ENCODE measurements around the gene BPIFB4.
"Not testable (repeated sequence)": the region's sequence is repeated elsewhere in the genome, so short reads cannot be mapped to it uniquely, and the experiment has no call there.

The BPIFB4 gene

DNA sequence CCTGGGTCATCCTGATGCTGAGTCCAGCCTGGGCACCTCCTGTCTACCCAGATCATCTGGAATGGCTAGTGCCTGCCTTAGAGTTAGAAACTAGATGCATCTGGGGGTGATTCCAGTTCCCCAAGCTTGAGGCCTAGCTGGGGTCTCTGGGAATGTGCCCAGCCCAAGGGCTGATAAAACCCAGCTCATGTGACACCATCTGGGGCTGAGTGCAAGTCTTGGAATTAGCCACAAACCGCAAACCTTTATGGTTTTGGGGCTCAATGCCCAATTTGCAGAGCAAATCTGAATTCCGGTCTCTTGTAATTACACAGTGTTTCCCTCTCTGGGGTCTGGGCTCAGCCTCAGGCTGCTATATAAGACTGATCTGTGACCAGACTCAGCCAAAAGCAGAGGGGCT is at the start of gene BPIFB4:
BPIFB4 (plus strand) TSS at position 385 of the 400 bp plus-strand sequence. CDS start 1,884 bp downstream, outside the sequence.
- no peak for FAIRE-seq

DNA sequence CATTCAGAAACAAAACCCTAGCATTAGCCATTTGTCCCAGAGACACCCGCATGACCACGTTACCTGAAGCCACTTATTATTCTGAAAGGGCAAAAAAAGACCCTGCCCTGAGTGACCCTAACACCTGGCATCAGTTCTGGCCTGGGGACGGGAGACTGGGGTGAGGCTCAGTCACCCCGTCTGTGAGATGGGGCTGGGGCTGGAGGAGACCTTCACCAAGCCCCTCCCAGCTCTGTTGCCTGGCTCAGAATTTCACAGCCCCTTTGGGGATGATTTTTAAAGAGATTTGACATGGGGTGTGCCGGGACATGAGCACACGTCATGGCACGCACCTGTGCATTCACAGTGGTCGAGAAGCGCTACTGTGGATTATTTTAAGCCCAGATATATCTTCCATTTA is 49.4 kb upstream of the BPIFB4 start:
- FAIRE-seq = no peak

DNA sequence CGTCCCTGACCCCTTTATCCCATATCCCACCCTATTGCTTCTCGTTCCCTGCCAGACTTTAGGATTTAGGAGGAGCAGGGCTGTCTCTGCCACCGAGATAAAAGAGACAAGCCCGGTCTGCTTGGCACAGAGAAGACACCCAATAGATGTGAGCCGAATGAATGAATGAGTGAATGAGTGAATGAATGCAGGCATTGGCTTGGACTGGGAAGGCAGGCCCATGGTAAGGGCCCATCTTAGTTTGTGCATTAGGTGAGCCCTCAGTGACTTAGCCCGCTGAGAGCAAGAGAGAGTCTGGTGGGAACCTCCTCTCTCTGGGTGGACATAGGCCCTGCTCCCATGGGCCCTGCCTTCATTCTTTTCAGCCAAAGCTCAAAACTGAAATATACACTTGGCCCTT is 48.9 kb upstream of the BPIFB4 start:
- FAIRE-seq = no peak

DNA sequence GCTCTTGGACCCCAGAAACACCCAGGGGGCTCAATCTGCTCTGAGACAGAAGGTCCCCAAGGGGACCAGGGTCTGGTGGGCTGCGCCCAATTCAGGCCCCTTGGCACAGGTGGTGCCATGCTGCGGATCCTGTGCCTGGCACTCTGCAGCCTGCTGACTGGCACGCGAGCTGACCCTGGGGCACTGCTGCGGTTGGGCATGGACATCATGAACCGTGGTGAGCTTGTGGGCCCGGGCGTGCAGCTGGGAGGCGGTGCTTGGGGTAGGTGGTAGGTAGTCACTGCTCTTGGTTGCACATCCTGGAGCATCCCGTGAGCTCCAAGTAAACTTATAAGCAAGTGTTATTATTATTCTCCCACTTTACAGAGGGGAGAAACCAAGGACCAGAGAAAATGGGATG is 47.9 kb upstream of the BPIFB4 start, which contains the start of gene BPIFB6:
BPIFB6 (plus strand) TSS at position 118 of the 400 bp plus-strand sequence; CDS start at position 118, 0 bp downstream.
- no peak for FAIRE-seq

- FAIRE-seq = no peak
Observed at GRCh38 chr20:33032555-33032954, 46.9 kb upstream of the BPIFB4 start.

DNA sequence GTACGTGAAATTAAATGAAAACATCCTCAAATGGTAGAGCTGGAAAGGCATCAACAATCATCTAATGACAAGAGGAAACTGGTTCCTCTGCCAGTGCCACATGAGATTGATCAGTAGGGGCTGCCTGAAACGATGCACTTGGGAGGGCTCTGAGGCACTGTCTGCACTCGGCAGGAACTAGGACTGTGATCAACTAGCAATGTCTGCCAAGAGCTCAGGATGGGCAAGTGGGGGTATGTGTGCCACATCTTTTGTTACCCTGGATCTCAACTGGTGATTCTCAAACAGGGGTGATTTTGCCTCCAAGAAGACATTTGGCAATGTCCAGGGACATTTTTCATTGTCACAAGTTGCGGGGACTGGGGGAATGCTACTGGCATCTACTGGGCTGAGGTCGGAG is 46.1 kb upstream of the BPIFB4 start:
- no peak for FAIRE-seq

DNA sequence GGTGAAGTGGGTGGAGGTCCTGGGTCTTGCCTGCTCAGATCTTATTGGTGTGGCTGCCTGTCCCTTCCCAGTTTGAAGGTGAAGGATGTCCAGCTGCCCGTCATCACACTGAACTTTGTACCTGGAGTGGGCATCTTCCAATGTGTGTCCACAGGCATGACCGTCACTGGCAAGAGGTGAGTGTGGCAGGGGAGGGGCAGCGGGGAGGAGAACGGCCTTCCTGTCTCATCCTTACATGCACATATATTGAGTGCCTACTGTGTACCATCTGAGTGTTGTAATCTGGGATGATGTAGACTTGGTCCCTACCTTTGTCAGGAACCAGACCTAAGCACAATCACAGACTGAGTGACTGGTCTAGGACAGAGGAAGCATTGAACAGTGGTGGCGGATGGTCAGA is 45.3 kb upstream of the BPIFB4 start:
- FAIRE-seq = no peak

- FAIRE-seq = no peak
Observed at GRCh38 chr20:33034901-33035492, 44.4 kb upstream of the BPIFB4 start.

DNA sequence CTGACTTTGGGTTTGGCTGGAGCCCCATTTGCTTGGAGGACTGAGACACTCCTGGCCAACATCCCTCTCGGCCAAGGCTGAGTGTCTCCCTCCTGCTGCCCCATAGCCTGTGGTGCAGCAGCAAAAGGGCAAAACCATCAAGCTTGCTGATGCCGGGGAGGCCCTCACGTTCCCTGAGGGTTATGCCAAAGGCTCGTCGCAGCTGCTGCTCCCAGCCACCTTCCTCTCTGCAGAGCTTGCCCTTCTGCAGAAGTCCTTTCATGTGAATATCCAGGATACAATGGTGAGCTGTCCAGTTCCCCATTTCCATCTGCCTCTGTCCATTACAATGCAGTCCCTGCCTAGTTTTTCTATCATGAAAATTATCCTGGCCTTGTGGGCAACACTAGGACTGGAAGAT is 42.0 kb upstream of the BPIFB4 start:
- no peak for FAIRE-seq

DNA sequence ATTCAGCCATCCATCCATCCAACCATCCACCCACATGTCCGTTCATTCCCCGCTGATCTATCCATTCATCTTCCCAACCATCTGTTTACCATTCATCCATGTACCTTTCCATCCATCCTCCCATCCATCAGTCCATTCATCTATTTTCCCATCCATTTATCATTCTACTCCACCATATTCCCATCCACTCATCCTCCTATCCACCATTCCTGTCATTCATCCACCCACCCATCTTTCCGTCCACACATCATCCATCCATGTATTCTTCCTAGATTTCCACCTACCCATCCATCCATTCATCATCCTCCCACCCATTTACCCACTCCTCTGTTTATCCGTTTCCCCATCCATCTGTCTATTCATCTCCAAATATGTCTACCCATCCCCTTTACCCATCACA is 41.2 kb upstream of the BPIFB4 start:
- FAIRE-seq = no peak

DNA sequence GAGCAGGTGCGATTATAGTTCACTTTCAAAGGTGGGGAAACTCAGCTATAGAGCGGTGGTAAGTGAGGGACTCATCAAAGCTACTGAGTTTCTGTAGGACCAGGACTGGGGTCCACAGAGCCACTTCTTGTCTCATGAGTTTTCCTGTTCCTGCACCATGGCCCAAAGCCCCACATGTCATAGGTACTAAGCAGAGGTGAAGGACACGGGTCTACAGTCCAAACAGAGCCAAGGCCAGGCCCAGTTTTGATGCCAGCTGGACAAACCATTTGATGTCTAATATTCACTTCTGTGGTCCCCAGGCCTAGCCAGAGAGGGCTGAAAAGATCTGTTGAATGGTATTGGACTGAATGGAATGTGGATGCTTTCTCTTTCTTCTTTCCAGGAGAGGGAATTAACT is 37.0 kb upstream of the BPIFB4 start:
- FAIRE-seq = no peak

GRCh38 chr20:33042983-33043730 is 36.3 kb upstream of the BPIFB4 start:
- FAIRE-seq = no peak

GRCh38 chr20:33043731-33044181 is 35.7 kb upstream of the BPIFB4 start:
- no peak for FAIRE-seq

DNA sequence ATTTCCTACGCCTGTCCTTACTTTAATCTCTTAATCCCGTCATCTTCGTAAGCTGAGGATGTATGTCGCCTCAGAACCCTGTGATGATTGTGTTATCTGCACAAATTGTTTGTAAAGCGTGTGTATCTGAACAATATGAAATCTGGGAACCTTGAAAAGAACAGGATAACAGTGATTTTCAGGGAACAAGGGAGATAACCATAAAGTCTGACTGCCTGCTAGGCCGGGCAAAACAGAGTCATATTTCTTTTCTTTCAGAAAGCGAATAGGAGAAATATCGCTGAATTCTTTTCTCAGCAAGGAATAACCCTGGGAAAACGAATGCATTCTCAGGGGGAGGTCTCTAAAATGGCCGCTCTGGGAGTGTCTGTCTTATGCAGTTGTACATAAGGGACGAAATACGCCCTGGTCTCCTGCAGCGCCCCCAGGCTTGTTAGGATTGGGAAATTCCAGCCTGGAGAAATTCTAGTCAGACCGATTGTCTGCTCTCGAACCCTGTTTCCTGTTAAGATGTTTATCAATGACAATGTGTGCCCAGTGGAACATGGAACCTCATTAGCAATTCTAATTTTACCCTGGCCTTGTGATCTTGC is 34.2 kb upstream of the BPIFB4 start:
- FAIRE-seq = not testable (repeated sequence)

GRCh38 chr20:33046412-33046811 is 33.0 kb upstream of the BPIFB4 start:
- FAIRE-seq = no peak

DNA sequence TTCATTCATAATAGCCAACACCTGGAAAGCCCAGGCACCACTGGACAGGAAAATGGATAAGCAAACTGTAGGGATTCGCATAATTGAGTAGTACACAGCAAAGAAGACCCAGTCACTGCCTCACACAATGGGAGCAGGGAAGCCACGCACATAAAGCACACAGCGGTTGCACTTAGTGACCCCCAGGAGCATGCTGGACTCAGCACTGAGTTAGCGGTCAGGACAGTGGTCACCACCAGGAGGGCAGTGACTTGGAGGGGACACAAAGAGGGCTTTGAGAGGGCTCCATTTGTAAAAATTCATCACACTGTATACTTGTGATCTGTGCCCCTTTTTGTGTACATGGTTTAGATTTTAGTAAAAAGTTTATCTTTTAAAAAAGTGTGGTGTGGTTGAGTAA is 28.1 kb upstream of the BPIFB4 start:
- no peak for FAIRE-seq

DNA sequence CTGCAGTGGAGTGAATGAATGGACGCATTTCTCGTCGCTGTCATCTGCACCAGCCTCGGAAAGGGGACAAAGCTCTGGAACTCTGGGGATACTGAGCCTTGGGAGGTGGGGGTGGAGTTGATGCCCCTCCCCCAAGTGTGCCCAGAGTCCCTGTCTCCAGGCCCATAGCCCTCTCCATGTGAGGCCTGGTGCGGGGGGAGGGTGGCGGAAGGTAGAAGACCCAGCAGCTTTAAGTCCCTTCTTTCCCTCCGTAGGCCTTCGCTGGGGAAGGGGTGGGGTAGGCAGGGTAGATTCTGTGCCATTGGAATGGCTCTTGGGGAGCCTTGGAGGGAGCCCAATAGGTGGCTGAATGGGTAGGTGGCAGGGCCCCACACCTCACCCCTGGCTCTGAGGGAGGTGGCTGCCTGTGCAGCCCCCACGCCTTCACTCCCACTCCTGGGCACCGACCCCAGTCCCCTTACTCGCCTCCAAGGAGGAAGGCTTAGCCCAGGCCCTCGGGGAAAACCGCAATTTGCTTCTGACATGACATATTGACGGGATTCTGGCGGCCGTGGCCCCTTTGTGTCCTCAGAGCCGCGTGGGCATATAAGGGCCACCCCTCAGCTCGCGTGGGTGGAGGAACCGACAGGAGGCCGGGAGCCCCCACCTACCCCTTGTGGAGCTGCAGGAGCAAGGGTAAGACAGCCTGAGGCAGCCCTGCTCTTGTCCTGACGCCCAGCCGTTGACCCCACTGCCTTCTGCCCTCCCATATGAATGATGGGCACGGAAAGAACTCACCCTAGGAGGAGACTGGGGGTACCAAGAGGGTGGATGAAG is 25.9 kb upstream of the BPIFB4 start, which contains the start of gene BPIFB3:
BPIFB3 (plus strand) TSS at position 613 of the 816 bp plus-strand sequence. CDS start 1,533 bp downstream, outside the sequence.
- FAIRE-seq = no peak

DNA sequence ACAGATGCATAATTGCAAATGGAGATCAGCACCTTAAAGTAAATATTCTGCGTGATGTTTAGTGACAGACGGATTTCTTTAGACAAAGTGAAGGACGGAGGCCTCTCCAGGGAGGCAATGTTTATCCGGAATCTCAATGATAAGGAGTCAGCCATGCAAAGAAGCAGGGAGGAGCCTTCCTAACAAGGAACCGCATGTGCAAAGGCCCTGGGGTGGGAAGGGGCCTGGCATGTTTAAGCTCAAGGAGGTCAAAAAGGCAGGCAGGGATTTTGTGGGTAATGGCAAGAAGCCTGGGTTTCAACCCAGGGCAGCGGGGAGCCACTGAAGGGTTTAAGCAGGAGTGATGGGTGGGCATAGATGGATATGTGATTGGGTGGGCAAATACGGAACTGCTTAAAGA is 25.1 kb upstream of the BPIFB4 start:
- FAIRE-seq = no peak

DNA sequence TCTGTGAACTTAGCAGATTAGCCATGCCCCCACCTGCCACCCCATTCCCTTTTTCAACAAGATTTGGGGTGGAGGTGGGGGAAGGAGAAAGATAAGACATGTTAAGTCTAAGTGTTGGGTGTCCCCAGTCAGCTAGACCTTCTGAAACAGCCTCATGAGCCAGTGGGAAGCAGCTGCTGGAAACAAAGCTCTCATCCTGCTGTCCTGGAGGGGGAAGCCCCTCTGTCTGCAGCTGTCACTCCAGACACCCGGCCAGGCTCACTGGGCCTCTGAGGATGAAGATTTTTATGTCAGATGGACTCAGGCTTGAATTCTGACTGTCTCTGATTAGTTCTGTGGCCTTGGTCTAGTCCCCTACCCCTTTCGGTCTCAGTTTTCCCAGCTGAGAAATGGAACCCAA is 24.7 kb upstream of the BPIFB4 start:
- no peak for FAIRE-seq

DNA sequence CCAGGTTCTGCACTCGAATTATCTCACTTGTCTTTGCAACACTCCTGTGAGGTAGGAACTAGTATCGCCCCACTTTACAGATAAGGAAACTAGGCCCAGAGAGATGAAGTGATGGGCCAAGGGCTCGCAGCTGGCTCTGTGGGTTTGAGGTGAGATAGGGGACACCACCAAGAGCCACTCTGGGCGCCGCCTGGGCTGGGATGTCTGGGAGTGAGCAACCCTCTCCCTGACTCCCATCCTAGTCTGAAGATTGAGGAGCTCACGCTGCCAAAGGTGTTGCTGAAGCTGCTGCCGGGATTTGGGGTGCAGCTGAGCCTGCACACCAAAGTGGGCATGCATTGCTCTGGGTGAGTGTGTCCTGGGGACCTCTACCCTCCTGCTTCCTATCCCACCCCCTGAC is 20.3 kb upstream of the BPIFB4 start:
- no peak for FAIRE-seq

GRCh38 chr20:33059741-33060390 is 19.6 kb upstream of the BPIFB4 start:
- FAIRE-seq = no peak

DNA sequence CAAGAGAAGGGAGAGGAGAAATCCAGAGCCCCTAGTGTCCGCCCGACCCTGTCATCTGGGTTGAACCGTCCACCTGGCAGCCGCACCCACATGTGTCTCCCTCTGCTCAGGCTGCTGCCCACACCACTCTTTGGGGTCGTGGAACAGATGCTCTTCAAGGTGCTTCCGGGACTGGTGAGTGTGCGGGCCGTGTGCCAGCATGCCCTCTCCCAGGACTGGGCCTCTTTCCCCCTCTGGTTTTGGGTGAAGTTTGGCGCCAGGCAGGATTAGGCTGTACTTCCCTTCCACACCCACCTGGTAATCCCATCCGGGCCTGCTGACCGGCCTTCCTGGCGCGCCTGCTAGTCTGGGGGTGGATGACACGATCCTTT is 17.8 kb upstream of the BPIFB4 start:
- FAIRE-seq = no peak
